Fibroblast of skin of back (primary cell): ENCODE measurements around the gene CHST6.
"Not testable (repeated sequence)": the region's sequence is repeated elsewhere in the genome, so short reads cannot be mapped to it uniquely, and the experiment has no call there.

Experiments
- DNase-seq: peaks from one replicate; pipeline ENCODE4 v3.0.0-alpha.2; 2013

Gene CHST6

DNA sequence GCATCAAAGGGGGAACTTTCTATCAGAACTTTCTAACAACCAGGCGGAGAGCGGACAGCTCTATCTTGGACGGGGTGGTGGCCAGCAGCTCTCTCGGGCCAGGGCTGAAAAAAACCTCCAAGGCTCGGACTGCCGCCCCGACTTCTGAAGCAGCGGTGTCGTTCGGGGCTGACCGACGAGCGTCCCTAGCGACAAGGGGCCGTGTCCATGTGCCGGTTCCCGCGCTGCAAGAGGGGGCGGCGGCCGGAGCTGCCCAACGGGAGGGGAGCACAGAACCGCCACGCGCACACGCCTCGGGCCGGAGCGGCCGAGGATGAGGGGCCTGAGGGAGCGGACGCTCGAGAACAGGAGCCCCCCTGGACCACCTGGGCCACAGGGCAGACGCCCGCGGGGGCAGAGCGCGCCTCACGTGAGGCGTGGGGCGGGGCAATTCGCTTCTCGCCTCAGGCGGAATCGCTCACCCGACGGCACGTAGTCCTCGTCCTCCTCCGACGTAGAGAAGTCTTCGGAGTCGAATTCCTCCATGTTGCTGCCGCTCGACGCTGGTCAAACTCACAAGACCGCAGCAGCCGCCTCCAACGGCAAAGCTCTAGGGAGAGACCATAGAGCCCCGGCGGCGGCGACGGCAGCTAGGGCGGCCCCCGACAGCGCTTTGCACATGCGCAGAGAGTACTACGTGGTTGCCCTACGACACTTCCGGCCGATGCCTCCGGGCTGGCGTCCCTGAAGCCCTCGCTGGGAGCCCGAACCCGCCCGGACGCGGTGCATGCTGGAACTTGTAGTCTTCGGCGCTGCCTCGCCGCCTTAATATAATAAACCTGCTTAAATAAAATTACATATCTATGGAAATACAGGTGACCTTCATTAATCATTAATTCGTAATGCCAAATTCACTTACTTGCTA lies 62.2 kb downstream of the CHST6 start, which contains the start of gene CFDP1:
CFDP1 (minus strand) TSS at position 676 of the 904 bp plus-strand sequence; CDS start at position 525, 151 bp downstream.
- peak; percentile 93 for DNase-seq

DNA sequence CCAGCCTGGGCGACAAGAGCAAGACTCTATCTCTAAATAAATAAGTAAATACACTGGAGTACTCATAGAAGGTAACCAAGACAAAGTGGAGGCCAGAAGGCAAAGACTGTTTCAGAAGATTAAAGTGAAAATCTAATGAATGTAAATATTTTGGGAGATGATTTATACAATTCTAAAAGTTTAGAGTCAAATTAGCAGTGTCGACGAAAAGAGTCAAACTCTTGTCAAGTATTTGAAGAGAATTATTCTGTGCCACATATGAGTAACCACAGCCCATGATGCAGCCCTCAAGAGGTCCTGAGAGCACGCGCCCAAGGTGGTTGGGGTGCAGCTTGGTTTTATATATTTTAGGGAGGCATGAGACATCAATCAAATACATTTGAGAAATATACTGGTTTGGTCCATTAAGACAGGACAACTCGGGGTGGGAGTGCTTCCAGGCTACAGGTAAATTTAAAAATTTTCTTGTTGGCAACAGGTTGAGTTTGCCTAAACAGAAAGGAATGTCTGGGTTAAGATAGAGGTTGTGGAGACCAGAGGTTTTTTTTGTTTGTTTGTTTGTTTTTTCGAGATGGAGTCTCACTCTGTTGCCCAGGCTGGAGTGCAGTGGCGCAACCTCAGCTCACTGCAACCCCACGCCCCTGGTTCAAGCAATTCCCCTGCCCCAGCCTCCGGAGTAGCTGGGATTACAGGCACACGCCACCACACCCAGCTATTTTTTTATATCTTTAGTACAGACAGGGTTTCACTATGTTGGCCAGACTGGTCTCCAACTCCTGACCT lies 65.4 kb downstream of the CHST6 start:
- DNase-seq, result no peak

DNA sequence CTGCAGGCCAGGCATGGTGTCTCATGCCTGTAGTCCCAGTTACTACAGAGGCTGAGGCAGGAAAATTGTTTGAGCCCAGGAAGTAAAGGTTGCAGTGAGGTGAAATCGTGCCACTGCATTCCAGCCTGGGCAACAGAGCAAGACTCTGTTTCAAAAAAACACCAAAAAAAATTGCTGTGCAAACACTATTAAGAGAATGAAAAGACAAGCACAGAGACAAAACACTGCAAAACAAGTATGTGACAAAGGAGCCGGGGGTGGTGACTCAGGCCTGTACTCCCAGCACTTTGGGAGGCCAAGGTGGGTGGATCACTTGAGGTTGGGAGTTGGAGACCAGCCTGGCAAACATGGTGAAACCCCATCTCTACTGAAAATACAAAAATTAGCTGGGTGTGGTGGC lies 68.7 kb downstream of the CHST6 start:
- DNase-seq, result peak; percentile 37

DNA sequence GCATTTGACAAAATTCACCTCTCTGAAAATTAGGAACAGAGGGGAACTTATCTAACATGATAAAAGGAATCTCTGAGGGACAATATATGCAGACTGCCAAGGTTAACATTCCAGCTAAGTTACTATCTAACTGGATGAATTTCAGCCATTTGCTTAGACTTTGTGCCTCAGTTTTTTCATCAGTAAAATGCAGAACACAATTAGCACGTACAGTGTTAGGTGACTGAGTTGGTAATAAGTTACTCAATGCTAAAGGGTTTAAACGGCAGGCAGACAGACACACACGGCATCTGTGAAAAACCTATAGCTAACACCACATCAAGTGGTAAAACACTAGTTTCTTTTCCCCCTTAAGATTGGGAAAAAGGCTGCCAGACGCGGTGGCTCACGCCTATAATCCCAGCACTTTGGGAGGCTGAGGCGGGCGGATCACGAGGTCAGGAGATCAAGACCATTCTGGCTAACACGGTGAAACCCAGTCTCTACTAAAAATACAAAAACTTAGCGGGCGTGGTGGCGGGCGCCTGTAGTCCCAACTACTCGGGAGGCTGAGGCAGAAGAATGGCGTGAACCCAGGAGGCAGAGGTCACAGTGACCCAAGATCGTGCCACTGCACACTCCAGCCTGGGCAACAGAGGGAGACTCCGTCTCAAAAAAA lies 71.0 kb downstream of the CHST6 start:
- not testable (repeated sequence) for DNase-seq

DNA sequence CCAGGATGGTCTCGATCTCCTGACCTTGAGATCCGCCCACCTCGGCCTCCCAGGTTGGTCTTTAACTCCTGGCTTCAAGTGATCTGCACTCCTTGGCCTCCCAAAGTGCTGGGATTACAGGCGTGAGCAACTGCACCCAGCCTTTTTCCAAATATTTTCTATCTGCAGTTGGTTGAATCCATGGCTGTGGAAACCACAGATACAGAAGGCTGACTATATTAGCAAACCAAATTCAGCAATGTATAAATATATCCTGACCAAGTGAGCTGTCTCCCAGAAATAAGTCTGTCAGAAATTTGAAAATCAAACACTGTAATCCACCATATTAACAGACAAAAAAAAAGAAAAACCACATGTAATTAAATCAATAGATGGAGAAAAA lies 71.5 kb downstream of the CHST6 start:
- no peak for DNase-seq
